Adrenal gland (tissue), 12 donors: ENCODE measurements around the gene CACHD1. TPM values are rescaled to one million over a fixed set of nuclear protein-coding genes. Genes with fewer than 3 reads are reported as not detected.

Source experiments
- DNase-seq, 7 donors: peaks; one replicate each; pipeline ENCODE4 v3.0.0-alpha.2; 2019 to 2020
- H3K27ac ChIP-seq, 5 donors: fragments of 200-600 bp; sonication (generic) in 4 of 5; 1 replicate in 3 of 5; 2 replicates in 2 of 5; pipeline versions ENCODE4 v1.5.1 to v1.8.0; 2016 to 2020; ENCODE audit warnings: mild to moderate bottlenecking in 1 of 5
- H3K27me3 ChIP-seq: fragments of 200-600 bp; 2 replicates; pipeline ENCODE4 v1.8.0; 2021
- H3K36me3 ChIP-seq, 2 donors: fragments of 200-600 bp; replicated peaks in 1 of 2; 1 replicate in 1 of 2; 2 replicates in 1 of 2; pipeline versions ENCODE4 v1.5.1 to v1.8.0; 2018 to 2022
- H3K4me1 ChIP-seq, 2 donors: fragments of 200-600 bp; replicated peaks in 1 of 2; 1 replicate in 1 of 2; 2 replicates in 1 of 2; pipeline versions ENCODE4 v1.5.1 to v1.8.0; 2018 to 2021
- H3K4me3 ChIP-seq, 4 donors: fragments of 200-600 bp; sonication (generic) in 3 of 4; one replicate each; pipeline ENCODE4 v1.5.1; 2016 to 2018
- H3K9me3 ChIP-seq, 3 donors: fragments of 200-600 bp; sonication (generic) in 1 of 3; replicated peaks in 1 of 3; 1 replicate in 2 of 3; 2 replicates in 1 of 3; pipeline versions ENCODE4 v1.5.1 to v1.8.0; 2016 to 2021
- POLR2A ChIP-seq, 2 donors: fragments of 450-650 bp; IDR thresholded peaks; one replicate each; pipeline ENCODE4 v1.6.1; 2017; ENCODE audit warnings: antibody characterized with exemption in 2 of 2, mild to moderate bottlenecking in 2 of 2, moderate library complexity in 1 of 2
- WGBS, 4 donors: extraction: QIAGEN DNeasy Blood & Tissue Kit in 2 of 4; methylation state at CpG; one replicate each; pipeline versions ENCODE4 v1.1.5 to v1.1.7; 2013 to 2017; 5-methylcytosine and 5-hydroxymethylcytosine counted together
- intact Hi-C, 2 donors: fragments of 100-400 bp; cut with DNase I; formaldehyde crosslinking; loops; one replicate each; pipeline versions ENCODE4 v1.14.1 to v1.15.0; 2022 to 2023
- polyA plus RNA-seq, 3 donors: library from polyadenylated mRNA; stranded (reverse); fragments of 200-250 nt in 2 of 3; fragments of 350-450 nt in 1 of 3; fragmentation: Illumina TruSeq in 1 of 3; extraction: RNeasy Lipid Tissue Mini Kit (QIAGEN cat#74804) in 1 of 3; gene quantifications; one replicate each; pipeline ENCODE4 v1.2.3, GENCODE V29; 2013 to 2014
- total RNA-seq, 9 donors: library from RNA; depleted of rRNA in 4 of 9; stranded (reverse); fragments of >200 nt in 4 of 9; fragments of 120-200 nt in 1 of 9; fragmentation: NEBNext Ultra II Directional in 1 of 9; extraction: Animal tissue kit (Norgen Biotek cat#: 25700) in 1 of 9; gene quantifications; one replicate each; pipeline versions ENCODE4 v1.1.0 to v1.2.4, GENCODE V29; 2013 to 2023
- TF ChIP-seq, protein P1 (sequence below), 6 experiments: fragments of 450-650 bp in 4 of 6; fragments of 200-600 bp in 2 of 6; sonication (generic) in 1 of 6; IDR thresholded peaks; 1 replicate in 5 of 6; 2 replicates in 1 of 6; pipeline versions ENCODE4 v1.5.1 to v1.8.0; 2016 to 2021; ENCODE audit warnings: antibody characterized with exemption in 6 of 6, mild to moderate bottlenecking in 2 of 6, moderate library complexity in 1 of 6
- donor health status: healthy with polysubstance abuse.
- donor health status: Bipolar disorder and iron deficiency.
- donor health status: DM: yes; HTN: yes; CAD: no.
- donor health status: DM: no; HTN: no; CAD: no.
- donor health status: DM: no; HTN: no; CAD: no.
- donor health status: DM: yes; HTN: yes; CAD: no.

Gene CACHD1
- total and polyA plus RNA-seq, 12 donors: 14.8 to 43.1 (median 24.0) TPM

DNA sequence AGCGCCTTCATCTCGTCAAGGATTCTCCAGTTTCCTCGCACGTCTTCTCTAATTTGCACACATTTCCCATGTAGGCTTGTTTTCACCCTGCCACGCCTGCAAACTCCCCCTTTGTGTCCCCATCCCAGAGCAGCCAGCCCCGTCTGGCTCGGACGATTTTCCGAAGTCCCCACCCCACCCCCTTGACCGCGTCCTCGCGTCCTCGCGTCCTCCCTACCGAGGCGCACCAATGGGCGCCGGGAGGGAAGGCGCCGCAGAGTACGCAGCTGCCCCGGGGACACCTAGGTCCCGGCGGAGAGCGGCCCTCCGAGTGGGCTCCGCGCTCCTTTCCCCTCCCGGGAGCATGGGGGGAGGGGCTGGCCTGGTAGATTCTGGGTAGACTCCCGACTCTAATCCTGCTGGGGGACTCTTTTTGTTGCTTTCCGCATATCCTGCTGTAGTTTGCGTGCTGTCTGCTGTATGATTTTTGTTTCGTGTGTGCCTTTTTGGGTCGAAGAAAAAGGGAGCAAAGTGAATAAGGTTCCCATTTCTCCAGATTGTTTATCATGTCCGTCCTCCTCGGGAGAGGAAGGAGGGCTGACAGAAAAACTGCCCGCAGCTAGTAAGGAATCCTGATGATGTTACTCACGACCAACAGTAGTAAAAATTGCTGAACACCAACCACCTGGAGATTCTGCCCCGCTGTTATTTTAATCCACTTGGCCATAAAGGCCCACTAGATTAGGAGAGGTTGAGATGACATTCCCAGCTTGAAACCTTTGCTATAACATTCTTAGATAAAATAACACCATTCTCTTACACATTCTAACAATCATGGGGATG is 1.5 kb downstream of the CACHD1 start:
- WGBS, 4 donors: 1 to 3% (median 2%) methylated on average over 32 to 40 of the region's 40 CpGs
- intact Hi-C loops: loop anchor here (5.0 to 10.0 kb wide), 4 partner anchors 36 to 203 kb away; no protein-coding TSS in a partner anchor
- TF ChIP-seq POLR2A (IDR thresholded peaks at IDR 0.05): peak in 1 of 2 donors; percentile 54
- TF ChIP-seq, protein P1, sequence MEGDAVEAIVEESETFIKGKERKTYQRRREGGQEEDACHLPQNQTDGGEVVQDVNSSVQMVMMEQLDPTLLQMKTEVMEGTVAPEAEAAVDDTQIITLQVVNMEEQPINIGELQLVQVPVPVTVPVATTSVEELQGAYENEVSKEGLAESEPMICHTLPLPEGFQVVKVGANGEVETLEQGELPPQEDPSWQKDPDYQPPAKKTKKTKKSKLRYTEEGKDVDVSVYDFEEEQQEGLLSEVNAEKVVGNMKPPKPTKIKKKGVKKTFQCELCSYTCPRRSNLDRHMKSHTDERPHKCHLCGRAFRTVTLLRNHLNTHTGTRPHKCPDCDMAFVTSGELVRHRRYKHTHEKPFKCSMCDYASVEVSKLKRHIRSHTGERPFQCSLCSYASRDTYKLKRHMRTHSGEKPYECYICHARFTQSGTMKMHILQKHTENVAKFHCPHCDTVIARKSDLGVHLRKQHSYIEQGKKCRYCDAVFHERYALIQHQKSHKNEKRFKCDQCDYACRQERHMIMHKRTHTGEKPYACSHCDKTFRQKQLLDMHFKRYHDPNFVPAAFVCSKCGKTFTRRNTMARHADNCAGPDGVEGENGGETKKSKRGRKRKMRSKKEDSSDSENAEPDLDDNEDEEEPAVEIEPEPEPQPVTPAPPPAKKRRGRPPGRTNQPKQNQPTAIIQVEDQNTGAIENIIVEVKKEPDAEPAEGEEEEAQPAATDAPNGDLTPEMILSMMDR (IDR thresholded peaks at IDR 0.05): peak in 1 of 6 experiments; percentile 11
- Histone ChIP-seq H3K9me3 (no peaks in the 10 kb centered on the region), H3K4me3 (peak overlapping the region; percentile 7 to 100 (median 64)), H3K27ac (peak overlapping the region in 4 of 5 donors; percentile 58 to 88 (median 77)), H3K27me3 (no peaks in the 10 kb centered on the region), H3K36me3 (no peaks in the 10 kb centered on the region), H3K4me1 (peaks cover 31 to 38% of the 10 kb centered on the region in 2 donors)
- DNase-seq: peak; percentile 62 to 77 (median 67)

DNA sequence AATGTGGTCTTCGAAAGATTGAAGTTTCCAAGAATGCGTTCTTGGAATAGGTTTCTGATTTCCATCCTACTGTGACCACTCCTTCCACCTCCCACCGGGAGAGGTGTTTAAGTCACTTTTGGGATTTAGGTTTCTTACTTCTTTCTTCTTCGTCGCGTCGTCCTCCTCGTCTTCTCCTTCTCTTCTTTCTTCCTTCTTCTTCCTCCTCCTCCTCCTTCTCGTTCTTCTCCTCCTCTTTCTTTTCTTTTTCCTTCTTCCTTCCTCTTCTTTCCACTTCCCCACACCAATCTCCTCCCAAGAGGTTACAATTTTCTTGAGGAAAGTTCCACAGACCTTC is 2.1 kb downstream of the CACHD1 start:
- Histone ChIP-seq H3K27ac (peak overlapping the region in 3 of 5 donors; percentile 58 to 88 (median 80)), H3K4me1 (peaks cover 36 to 40% of the 10 kb centered on the region in 2 donors), H3K4me3 (peak overlapping the region; percentile 14 to 100 (median 49)), H3K27me3 (no peaks in the 10 kb centered on the region), H3K9me3 (no peaks in the 10 kb centered on the region), H3K36me3 (no peaks in the 10 kb centered on the region)
- TF ChIP-seq POLR2A (IDR thresholded peaks at IDR 0.05): no peak
- TF ChIP-seq, protein P1 (IDR thresholded peaks at IDR 0.05): no peak
- WGBS, 4 donors: 47 to 56% (median 52%) methylated on average over 9 of the region's 9 CpGs
- DNase-seq: no peak
- intact Hi-C loops: loop anchor here (5.0 to 10.0 kb wide), 4 partner anchors 35 to 203 kb away; no protein-coding TSS in a partner anchor

DNA sequence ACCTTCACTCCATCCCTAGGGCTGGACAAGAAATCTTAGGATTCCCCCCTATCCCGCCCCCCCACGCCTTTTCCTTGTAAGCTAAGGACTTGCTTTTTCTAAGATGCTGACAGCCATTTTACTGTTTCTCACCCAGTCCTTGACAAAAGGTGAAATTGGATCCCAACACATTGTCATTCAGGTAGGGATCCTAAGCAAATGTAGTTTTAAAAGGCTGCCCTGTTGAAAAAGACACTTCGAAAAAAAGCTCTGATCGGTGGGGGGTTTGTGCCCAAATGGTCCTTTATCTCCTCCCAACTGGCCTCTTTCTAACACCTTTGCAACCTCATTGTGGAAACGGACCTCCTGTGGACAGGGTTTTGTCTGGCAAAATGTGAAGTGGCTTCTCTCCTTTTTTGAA is 2.9 kb downstream of the CACHD1 start:
- 78 to 85% (median 81%) methylated on average over 5 of the region's 5 CpGs for WGBS, 4 donors
- intact Hi-C loops: loop anchor here (5.0 to 10.0 kb wide), 4 partner anchors 34 to 202 kb away; no protein-coding TSS in a partner anchor
- H3K4me1 ChIP-seq: peaks cover 40% of the 10 kb centered on the region in 2 donors
- H3K9me3 ChIP-seq: no peaks in the 10 kb centered on the region
- no peaks in the 10 kb centered on the region for H3K27me3 ChIP-seq
- no peak for TF ChIP-seq POLR2A (IDR thresholded peaks at IDR 0.05)
- TF ChIP-seq, protein P1 (IDR thresholded peaks at IDR 0.05): no peak
- peak overlapping the region in 1 of 4 donors; percentile 100 for H3K4me3 ChIP-seq
- H3K36me3 ChIP-seq: no peaks in the 10 kb centered on the region
- no peak overlapping the region for H3K27ac ChIP-seq
- no peak for DNase-seq

DNA sequence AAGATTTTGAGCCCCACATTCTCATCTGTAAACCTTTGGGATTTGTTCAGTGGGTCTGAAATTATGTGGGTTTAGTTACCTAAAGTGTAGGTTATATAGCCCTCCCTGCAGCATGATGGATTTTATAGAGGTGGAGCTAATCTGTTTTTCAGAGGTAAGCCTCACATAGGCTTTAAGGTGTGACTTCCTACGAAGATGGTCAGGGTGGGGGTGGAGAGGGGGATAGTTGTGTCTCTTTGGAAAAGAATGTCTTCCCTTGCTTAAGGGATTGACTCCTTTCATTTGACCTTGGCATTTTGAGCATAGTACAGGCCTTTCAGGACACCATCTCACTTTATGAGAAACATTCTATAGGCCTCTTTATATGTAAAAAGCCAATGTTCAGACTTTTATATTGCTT is 3.4 kb downstream of the CACHD1 start:
- peaks cover 40% of the 10 kb centered on the region in 2 donors for H3K4me1 ChIP-seq
- no peak overlapping the region for H3K27ac ChIP-seq

More for the DNA sequence above, 3.4 kb downstream of the CACHD1 start:
- TF ChIP-seq, protein P1 (IDR thresholded peaks at IDR 0.05): no peak
- no peak for TF ChIP-seq POLR2A (IDR thresholded peaks at IDR 0.05)
- Histone ChIP-seq H3K27me3 (no peaks in the 10 kb centered on the region), H3K9me3 (no peaks in the 10 kb centered on the region), H3K36me3 (no peaks in the 10 kb centered on the region), H3K4me3 (peak overlapping the region in 1 of 4 donors; percentile 100)
- DNase-seq: no peak
- 50 to 53% (median 51%) methylated on average over 1 of the region's 1 CpG for WGBS, 4 donors
- intact Hi-C loops: loop anchor here (5.0 to 10.0 kb wide), 4 partner anchors 34 to 201 kb away; no protein-coding TSS in a partner anchor
